AG10803 (cell line): ENCODE measurements around the gene ZNF766.
A peak's percentile ranks its signal among the peaks of the same experiment; 100 is the strongest.
"Not testable (repeated sequence)": the region's sequence is repeated elsewhere in the genome, so short reads cannot be mapped to it uniquely, and the experiment has no call there.

Experiments
- DNase-seq: peaks from one replicate; pipeline ENCODE4 v3.0.0; 2010; ENCODE audit warnings: low read depth
- H3K4me3 ChIP-seq: 2 replicates; pipeline ENCODE4 v1.5.1; 2011; ENCODE audit warnings: mild to moderate bottlenecking, low read length, control low read depth
- CTCF ChIP-seq: conservative IDR thresholded peaks from 2 replicates; pipeline ENCODE4 v1.5.1; 2011; ENCODE audit warnings: mild to moderate bottlenecking, low read length, control low read depth, inconsistent platforms

ZNF766 gene

DNA sequence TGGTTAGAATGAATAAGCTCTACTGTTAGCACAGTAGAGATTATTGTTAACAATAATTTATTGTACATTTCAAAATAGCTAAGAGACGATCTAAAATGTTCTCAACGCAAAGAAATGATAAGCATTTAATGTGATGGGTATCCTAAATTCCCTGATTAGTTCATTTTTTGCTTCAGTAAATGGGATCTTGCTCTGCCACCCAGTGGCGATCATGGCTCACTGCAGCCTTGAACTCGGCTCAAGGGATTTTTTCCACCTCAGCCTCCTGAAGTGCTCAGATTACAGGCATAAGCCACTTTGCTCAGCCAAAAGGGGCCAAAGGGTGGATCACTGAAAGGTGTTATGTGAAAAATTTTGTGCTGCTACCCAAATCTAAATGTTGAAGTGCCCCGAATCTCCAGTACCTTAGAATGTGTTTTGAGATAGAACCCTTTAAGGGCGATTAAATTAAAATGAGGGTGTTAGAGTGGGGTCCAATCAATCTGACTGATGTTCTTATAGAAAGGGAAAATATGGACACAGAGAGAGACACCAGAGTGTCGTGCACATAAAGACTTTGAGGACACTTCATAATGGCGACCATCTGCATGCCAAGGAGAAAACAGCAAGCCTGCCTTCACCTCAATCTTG lies 31.5 kb upstream of the ZNF766 start:
- peak; percentile 66 for DNase-seq

GRCh38 chr19:52244021-52244420 lies 25.4 kb upstream of the ZNF766 start:
- no peak for DNase-seq
- TF ChIP-seq CTCF, result no peak
- H3K4me3 ChIP-seq, result no peak overlapping the region

More for the DNA sequence above, 31.5 kb upstream of the ZNF766 start:
- TF ChIP-seq CTCF, result peak; percentile 97
- H3K4me3 ChIP-seq, result no peak overlapping the region

DNA sequence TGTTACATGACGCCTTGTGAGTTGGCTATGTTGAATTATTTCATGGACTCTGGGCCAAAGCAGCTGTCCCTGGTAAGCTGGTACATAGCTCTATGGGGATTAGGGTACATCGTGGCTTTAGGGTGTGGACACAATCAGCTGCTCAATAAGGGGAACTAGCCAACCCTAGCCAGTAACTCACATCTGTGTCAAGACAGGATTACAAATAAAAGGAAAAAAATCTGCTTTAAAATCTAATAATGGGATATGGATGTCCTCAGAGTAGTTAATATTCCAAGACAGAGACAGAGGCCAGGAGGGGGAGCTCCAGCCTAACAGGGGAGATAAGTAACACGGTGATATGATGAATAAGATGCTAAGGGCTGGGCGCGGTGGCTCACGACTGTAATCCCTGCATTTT lies 21.1 kb upstream of the ZNF766 start:
- TF ChIP-seq CTCF, result peak; percentile 56
- DNase-seq, result peak; percentile 44
- no peak overlapping the region for H3K4me3 ChIP-seq

DNA sequence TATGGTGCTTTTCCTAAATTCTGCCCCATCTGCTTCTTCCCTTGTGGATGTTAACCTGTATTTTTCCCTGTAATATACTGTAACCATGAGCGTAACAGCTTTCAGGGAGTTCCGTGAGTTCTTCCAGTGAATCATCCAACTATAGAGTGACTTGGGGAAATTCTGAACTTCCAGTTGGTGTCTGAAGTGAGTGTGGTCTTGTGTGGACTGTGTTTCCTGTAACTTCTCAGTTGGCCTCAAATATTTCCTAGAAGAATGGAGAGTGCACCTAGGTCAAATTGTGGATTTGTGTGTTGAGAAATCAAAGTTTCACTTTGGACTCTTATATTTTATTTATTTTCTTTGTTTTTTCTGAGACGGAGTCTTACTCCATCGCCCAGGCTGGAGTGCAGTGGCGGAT lies 11.0 kb upstream of the ZNF766 start:
- no peak overlapping the region for H3K4me3 ChIP-seq
- DNase-seq, result no peak
- no peak for TF ChIP-seq CTCF

DNA sequence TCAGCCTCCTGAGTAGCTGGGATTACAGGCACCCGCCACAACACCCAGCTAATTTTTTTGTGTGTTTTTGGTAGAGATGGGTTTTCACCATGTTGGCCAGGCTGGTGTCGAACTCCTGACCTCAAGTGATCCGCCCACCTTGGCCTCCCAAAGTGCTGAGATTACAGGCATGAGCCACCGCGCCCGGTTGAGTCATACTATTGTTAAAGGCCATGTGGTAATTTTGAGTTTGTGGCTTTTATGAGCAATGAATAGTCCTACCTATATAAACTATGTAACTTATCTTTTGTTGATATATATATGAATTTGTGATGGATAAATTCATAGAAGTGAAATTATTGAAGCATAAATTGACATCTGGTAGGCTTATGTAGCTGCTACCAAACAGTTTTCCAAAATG lies 3.8 kb upstream of the ZNF766 start:
- not testable (repeated sequence) for DNase-seq, H3K4me3 ChIP-seq

DNA sequence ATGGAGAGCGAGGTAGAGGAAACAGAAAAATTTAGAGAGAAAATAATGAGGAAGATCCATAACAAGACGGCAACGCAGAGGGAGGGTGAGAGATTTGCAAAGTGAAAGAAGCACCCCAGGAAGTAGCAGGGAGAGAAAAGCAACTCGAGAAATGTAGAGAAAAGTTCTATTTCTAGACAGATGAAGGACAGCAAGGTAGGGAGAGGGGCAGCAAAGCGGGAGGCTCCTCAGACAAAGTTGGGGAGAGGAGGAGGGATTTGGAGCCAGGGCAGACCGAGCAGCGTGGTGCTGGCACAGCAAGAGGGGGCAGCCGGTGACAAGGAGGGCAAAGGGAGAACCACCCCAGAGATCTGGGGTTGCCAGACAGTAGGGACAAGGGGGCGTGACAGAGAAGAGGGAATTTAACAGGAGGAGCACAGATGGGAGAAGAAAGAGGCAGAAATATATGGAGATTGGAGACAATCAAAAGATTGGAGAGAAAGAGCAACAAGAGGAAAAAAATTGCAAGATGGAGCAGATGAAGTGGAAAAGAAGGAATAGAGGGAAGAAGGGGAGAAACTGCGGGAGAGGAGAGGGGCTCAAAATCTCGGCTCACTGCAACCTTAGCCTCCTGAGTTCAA lies 989 bp downstream of the ZNF766 start:
- H3K4me3 ChIP-seq, result peak overlapping the region; percentile 96
- no peak for TF ChIP-seq CTCF
- DNase-seq, result peak; percentile 22

GRCh38 chr19:52273301-52273700 lies 3.9 kb downstream of the ZNF766 start:
- H3K4me3 ChIP-seq, result no peak overlapping the region
- no peak for DNase-seq
- TF ChIP-seq CTCF, result no peak

GRCh38 chr19:52274191-52274590 lies 4.8 kb downstream of the ZNF766 start:
- no peak for DNase-seq
- no peak for TF ChIP-seq CTCF
- H3K4me3 ChIP-seq, result no peak overlapping the region
